ENCODE measurements around the gene RPL39. TPM values are rescaled to one million over a fixed set of nuclear protein-coding genes. Genes with fewer than 3 reads are reported as not detected.
"Not testable (repeated sequence)": the region's sequence is repeated elsewhere in the genome, so short reads cannot be mapped to it uniquely, and the experiment has no call there.

RPL39 gene
- total and polyA plus RNA-seq, 10 of the 15 experiments (the other 5 are each of a cell fraction or from before 2014, with no cell fraction given) = 1,792 to 6,541 (median 3,667) TPM

DNA sequence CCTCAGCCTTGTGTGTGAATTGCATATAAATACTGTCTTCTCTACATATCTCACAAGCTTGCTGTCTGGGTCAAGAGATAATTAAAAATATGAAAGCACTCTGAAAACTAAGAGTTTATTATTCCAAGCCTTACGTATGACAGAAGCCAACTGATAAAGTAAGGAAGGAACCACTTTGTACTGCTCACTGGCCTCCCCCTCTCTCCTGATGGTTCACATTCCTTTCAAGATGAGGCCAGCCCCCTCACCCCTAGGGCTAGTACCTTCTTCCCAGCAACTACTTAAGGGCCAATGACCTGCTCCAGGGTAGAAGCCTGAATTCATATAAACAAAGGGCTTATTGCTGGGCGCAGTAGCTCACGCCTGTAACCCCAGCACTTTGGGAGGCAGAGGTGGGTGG, 38.4 kb downstream of the RPL39 start (continued):
- no peak for TF ChIP-seq ASH2L (IDR thresholded peaks at IDR 0.05; ENCODE audit: borderline replicate concordance, low read depth)

GRCh38 chrX:119750751-119751150, 40.7 kb downstream of the RPL39 start:
- intact Hi-C loops (cut with micrococcal nuclease; ENCODE audit: unreplicated experiment); RAD21 ChIA-PET (ENCODE audit: unreplicated experiment); ATAC-seq; H3K9me3 ChIP-seq (replicated peaks; ENCODE audit: control insufficient read depth, insufficient read depth, low read length); BruUV-seq (replicated peaks); H3K36me3 ChIP-seq (ENCODE audit: control insufficient read depth in 2 of 2, insufficient read depth in 2 of 2, low read length in 1 of 2); H3K27ac ChIP-seq (ENCODE audit: control insufficient read depth, insufficient read depth); H3K9ac ChIP-seq (ENCODE audit: control insufficient read depth, insufficient read depth, low read length); H2AFZ ChIP-seq (ENCODE audit: control insufficient read depth, low read depth, low read length); in situ Hi-C loops (cut with MboI); H3K4me3 ChIP-seq; FAIRE-seq; H3K4me2 ChIP-seq (ENCODE audit: control insufficient read depth, insufficient read depth); H3K27me3 ChIP-seq (replicated peaks in 1 of 2; ENCODE audit: control insufficient read depth in 2 of 2, insufficient read depth in 2 of 2, low read length in 1 of 2); H3K79me2 ChIP-seq (ENCODE audit: control insufficient read depth, insufficient read depth, low read length); H4K20me1 ChIP-seq (ENCODE audit: control insufficient read depth, insufficient read depth); DNase-seq (ENCODE audit: low read depth, low spot score): not testable (repeated sequence)
- H3K4me1 ChIP-seq (ENCODE audit: control insufficient read depth, insufficient read depth, low read length) = peaks cover 12% of the 10 kb centered on the region
- WGBS (ENCODE audit: insufficient coverage, insufficient replicate concordance, low lambda C conversion rate, missing lambda C conversion rate) = 94% methylated on average over 24 of the region's 27 CpGs
- SMC1A ChIA-PET (ENCODE audit: uncharacterized antibody, unreplicated experiment) = interaction anchor here (2.3 kb wide), 1 partner anchor 21 kb away, joined by 14 read pairs; no protein-coding TSS in a partner anchor
- POLR2A ChIA-PET = interaction anchor here (0.6 kb wide), 1 partner anchor 51 kb away, joined by 3 read pairs; no protein-coding TSS in a partner anchor
- CTCF ChIA-PET = interaction anchor here (1.7 to 3.1 kb wide), 2 partner anchors 21 to 24 kb away, joined by 4 to 20 read pairs; no protein-coding TSS in a partner anchor

DNA sequence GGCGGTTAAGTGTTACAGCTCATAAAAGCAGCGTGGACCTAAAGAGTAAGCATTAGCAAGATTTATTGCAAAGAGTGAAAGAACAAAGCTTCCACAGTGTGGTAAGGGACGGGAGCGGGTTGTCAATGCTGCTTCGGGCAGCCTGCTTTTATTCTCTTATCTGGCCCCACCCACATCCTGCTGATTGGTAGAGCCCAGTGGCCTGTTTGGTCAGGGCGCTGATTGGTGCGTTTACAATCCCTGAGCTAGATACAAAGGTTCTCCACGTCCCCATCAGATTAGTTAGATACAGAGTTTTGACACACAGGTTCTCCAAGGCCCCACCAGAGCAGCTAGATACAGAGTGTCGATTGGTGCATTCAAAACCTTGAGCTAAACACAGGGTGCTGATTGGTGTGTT, 41.3 kb downstream of the RPL39 start:
- ATAC-seq; intact Hi-C loops (cut with micrococcal nuclease; ENCODE audit: unreplicated experiment); DNase-seq (ENCODE audit: low read depth, low spot score); H2AFZ ChIP-seq (ENCODE audit: control insufficient read depth, low read depth, low read length); H3K9ac ChIP-seq (ENCODE audit: control insufficient read depth, insufficient read depth, low read length); H3K36me3 ChIP-seq (ENCODE audit: control insufficient read depth in 2 of 2, insufficient read depth in 2 of 2, low read length in 1 of 2); in situ Hi-C loops (cut with MboI); H3K79me2 ChIP-seq (ENCODE audit: control insufficient read depth, insufficient read depth, low read length); H3K9me3 ChIP-seq (replicated peaks; ENCODE audit: control insufficient read depth, insufficient read depth, low read length); FAIRE-seq; H3K4me3 ChIP-seq; RAD21 ChIA-PET (ENCODE audit: unreplicated experiment); BruUV-seq (replicated peaks); H3K27me3 ChIP-seq (replicated peaks in 1 of 2; ENCODE audit: control insufficient read depth in 2 of 2, insufficient read depth in 2 of 2, low read length in 1 of 2); H3K4me2 ChIP-seq (ENCODE audit: control insufficient read depth, insufficient read depth); H3K27ac ChIP-seq (ENCODE audit: control insufficient read depth, insufficient read depth); H4K20me1 ChIP-seq (ENCODE audit: control insufficient read depth, insufficient read depth): not testable (repeated sequence)
- ChIA-PET CTCF (interaction anchor here (0.9 to 3.1 kb wide), 5 partner anchors 12 to 29 kb away, joined by 4 to 20 read pairs (median 4); no protein-coding TSS in a partner anchor), SMC1A (ENCODE audit: uncharacterized antibody, unreplicated experiment) (interaction anchor here (0.9 to 2.3 kb wide), 5 partner anchors 21 to 147 kb away, joined by 3 to 14 read pairs (median 4); no protein-coding TSS in a partner anchor), POLR2A (interaction anchor here (0.5 to 1.0 kb wide), 3 partner anchors 10 to 51 kb away, joined by 3 to 4 read pairs (median 3); no protein-coding TSS in a partner anchor)
- H3K4me1 ChIP-seq (ENCODE audit: control insufficient read depth, insufficient read depth, low read length) = peaks cover 11% of the 10 kb centered on the region
- WGBS (ENCODE audit: insufficient coverage, insufficient replicate concordance, low lambda C conversion rate, missing lambda C conversion rate) = 77% methylated on average over 9 of the region's 9 CpGs
